Measurements from ENCODE around the gene HIPK1.
"Not testable (repeated sequence)": the region's sequence is repeated elsewhere in the genome, so short reads cannot be mapped to it uniquely, and the experiment has no call there.

Gene HIPK1

DNA sequence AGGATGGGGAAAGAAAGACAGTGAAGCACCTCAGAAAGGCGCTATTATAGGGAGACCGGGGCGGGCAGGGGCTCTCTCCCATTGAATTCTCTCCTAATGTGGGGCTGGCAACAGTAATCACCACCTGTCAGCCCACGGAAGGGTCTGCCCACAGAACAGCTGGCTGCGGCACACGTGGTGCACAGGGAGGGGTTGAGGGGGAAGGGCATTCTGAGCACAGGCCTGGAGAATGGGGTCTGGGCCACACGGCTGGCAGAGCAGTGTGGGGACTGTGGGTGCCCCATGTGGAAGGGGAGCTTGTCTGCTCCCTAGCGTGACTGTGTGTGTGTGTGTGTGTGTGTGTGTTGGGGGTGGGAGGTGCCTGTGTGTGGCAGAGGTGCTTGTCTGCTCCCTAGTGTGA lies 54.3 kb downstream of the HIPK1 start:
- no peak for DNase-seq

GRCh38 chr1:113983826-113984225 lies 54.7 kb downstream of the HIPK1 start:
- DNase-seq: no peak

DNA sequence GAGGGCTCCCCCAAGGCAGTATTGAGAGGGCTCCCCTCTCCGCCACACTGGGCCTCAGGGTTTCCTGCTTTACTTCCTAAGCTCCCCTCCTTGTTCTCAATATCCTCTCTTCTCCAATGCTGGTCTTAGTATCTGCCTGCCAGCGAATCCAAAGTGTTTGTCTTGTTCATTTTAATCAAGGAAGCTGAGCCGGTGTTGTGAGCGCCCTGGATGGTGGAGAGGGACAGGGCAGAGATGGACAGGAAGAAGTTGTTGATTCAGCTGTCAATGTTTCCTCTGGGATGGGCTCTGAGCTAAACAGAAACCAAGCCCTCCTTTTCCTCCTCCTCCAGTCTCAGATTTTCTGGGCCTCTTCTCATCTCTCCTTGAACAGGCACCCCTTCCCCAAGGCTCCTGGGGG lies 55.6 kb downstream of the HIPK1 start:
- no peak for DNase-seq

DNA sequence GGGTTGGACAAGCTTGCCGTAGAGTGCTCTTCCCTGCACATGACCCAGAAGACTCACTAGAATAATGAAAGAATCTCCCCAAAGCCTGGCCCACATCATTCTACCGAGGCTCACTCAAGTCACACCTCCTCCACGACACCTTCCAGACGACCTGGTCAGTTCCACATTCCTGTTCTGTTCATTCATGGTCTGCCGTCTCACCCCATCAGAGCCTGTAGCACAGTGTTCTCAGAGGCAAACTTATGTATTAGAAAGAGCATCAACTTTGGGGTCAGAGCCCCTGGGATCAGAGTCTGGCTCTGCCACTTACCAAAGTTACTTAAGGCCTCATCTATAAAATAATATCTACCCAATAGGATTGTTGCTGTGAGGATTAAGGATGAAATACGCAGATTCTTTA lies 57.7 kb downstream of the HIPK1 start:
- no peak for DNase-seq

GRCh38 chr1:113987259-113987658 lies 58.1 kb downstream of the HIPK1 start:
- DNase-seq: no peak

- DNase-seq: no peak
These were observed 61.4 kb downstream of the HIPK1 start for GRCh38 chr1:113990530-113990929.

GRCh38 chr1:113990961-113991360 lies 61.8 kb downstream of the HIPK1 start:
- DNase-seq: no peak

DNA sequence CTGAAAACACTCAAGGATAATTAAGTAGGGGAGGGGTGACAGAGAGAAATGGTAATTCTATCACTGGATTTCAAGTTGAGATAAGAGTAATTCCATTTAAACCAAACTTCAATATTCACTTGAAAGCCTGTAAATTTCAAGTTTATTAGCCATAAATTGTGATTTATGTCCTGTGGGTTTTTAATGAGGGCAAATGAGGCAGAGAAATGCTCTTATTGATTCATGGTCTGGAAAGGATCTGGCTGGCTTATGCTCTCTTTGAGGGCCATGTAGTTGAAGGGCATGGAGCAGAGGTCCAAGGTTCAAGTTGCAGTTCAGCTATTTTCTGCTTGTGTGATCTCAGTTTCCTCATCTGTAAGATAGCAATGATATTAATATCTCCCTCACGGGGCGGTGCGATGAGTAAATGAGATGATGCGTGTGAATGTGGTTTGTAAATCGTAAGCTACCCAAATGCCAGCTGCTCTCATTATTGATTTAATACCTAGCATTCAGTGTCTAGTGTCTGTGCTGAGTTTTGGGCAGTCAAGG lies 62.4 kb downstream of the HIPK1 start:
- no peak for DNase-seq

GRCh38 chr1:113993072-113993471 lies 63.9 kb downstream of the HIPK1 start:
- DNase-seq: no peak

- DNase-seq: no peak
These were observed 64.6 kb downstream of the HIPK1 start for GRCh38 chr1:113993766-113994165.

- no peak for DNase-seq
These were observed 66.3 kb downstream of the HIPK1 start for GRCh38 chr1:113995382-113995781.

- DNase-seq: no peak
These were observed 69.2 kb downstream of the HIPK1 start for GRCh38 chr1:113998361-113998760.

- no peak for DNase-seq
These were observed 70.1 kb downstream of the HIPK1 start for GRCh38 chr1:113999233-113999632.

DNA sequence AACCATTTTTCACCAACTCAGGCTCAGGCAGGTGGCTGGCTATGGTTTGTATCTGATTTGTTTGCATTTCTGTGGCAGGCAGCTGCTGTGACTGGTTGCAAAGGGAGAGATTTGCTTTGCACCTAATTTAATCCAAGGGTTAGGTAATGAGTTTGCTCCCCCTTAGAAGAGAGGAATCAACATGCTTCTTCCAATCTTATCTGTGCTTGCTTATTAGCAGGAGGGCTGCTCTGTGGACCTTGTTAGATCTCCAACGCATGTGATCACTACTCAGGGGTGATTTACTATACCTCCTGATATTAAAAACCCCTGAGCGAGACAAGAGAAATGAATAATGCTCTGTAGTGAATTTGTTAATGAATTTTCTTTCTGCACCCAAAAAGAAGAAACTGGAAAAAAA lies 70.7 kb downstream of the HIPK1 start:
- DNase-seq: no peak

GRCh38 chr1:114000406-114000805 lies 71.3 kb downstream of the HIPK1 start:
- no peak for DNase-seq

DNA sequence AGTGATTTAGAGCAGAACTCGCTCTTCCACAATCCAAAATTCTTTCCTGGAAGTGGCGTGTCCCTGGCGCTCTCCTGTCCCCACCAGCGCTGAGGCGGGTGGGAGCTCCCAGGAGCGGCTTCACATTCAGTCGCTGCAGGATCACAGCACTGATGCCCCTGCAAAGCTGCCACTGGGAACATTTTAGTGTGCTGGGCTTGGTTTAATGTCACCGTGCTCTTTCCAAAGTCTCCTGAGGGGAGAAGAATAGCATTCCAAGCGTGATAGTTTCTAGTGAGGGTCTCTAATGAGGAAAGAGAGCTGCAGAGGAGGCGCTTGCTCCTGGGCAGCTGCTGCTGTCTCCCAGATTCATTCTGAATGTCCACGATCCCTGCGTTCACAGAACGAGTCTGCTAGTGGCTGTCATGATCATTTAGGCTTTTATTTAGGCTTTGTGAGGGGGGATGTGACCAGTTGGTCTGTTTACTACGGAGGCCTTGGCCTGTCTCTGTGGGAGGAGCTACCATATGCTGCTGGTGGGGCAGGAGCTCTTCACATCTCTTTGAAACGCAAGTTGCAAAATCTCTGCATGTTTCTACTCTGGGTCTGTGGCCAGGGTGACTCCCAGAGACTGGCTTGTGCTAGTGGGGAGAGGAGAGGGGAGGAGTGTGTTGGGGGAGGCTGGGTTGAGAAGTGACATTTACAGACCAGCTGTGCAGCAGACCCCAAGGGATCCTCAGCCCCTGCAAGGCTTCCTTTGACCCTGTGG lies 73.5 kb downstream of the HIPK1 start:
- DNase-seq: no peak

- no peak for DNase-seq
These were observed 74.3 kb downstream of the HIPK1 start for GRCh38 chr1:114003431-114003830.

GRCh38 chr1:114006825-114007224 lies 77.7 kb downstream of the HIPK1 start:
- not testable (repeated sequence) for DNase-seq

DNA sequence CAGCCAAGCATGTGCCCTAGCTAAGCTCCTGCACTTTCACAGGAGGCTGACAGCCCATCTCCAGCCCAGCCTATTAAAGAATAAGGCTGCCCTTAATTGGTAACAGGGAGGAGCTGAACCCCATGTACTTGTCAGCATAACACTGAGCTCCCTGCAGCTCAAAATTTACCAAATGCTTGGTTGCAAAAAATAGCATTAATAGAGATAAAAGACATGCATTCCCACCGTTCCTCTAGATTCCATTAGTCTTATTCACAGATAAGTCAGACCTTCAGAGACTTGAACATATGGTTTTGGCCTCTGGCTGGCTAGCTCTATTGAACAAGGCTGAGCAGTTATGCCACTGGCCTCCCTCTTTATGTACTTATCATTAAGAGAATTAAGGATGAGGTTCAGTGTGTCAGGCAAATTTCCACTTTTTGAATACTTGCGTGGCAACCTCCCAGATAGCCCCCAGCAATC lies 79.4 kb downstream of the HIPK1 start:
- no peak for DNase-seq

- DNase-seq: no peak
These were observed 79.9 kb downstream of the HIPK1 start for GRCh38 chr1:114008993-114009392.

GRCh38 chr1:114009393-114009792 lies 80.3 kb downstream of the HIPK1 start:
- no peak for DNase-seq

- DNase-seq: no peak
These were observed 81.5 kb downstream of the HIPK1 start for GRCh38 chr1:114010433-114011184.

GRCh38 chr1:114011796-114012195 lies 82.7 kb downstream of the HIPK1 start:
- DNase-seq: no peak

DNA sequence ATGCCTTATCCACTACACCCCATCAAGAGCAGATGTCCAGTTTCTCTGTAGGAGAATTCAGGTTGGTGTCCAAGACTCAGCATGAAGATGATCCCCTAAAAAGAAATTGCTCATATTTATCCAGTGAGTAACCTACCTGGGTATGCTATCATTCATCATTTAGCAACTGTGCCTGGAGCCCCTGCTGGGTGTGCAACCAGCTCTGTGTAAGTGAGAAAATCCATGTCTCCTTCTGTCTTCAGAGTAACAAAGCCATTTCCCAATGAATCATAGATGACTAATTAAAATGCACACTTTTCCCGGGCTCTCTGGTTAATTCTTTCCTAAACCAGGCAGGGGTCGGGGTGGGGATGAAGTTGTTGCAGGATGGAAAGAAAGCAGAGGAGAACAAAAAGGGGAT lies 86.0 kb downstream of the HIPK1 start:
- no peak for DNase-seq

Measured in stimulated activated CD4-positive, alpha-beta T cell treated with anti-CD3 and anti-CD28 coated beads, Interleukin-1b, Interleukin-23, amount 100 ng/mL, for 48 hours (primary cell).